ENCODE measurements around the gene NPHS1.

The NPHS1 gene

GRCh38 chr19:35818445-35818844, 33.9 kb downstream of the NPHS1 start:
- peaks cover 17% of the 10 kb centered on the region for H3K27me3 ChIP-seq (ENCODE audit: control insufficient read depth, insufficient read depth, low read length)
- no peak overlapping the region for H3K9ac ChIP-seq (ENCODE audit: low read depth, low read length)
- no peak overlapping the region for H3K4me2 ChIP-seq (ENCODE audit: low read length)
- H3K4me1 ChIP-seq (ENCODE audit: control insufficient read depth, insufficient read depth, low read length), result no peaks in the 10 kb centered on the region
- no peaks in the 10 kb centered on the region for H3K36me3 ChIP-seq (ENCODE audit: insufficient read depth, low read length)
- H3K9me3 ChIP-seq (replicated peaks; ENCODE audit: low read length), result no peaks in the 10 kb centered on the region
- H3K4me3 ChIP-seq (ENCODE audit: low read length), result no peak overlapping the region

DNA sequence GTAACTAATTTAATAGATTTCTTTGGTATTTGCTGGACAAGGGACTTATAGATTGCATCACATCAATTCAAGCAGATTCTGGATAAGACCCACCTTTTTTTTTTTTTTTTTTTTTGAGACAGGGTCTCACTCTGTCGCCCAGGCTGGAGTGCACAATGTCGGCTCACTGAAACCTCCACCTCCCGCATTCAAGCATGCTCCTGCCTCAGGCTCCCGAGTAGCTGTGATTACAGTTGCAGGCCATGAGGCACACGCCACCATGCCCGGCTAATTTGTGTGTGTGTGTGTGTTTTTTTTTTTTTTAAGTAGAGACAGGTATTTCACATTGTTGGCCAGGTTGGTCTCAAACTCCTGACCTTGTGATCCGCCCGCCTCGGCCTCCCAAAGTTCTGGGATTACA, 35.5 kb downstream of the NPHS1 start:
- H3K36me3 ChIP-seq (ENCODE audit: insufficient read depth, low read length), result no peaks in the 10 kb centered on the region
- H3K4me2 ChIP-seq (ENCODE audit: low read length), result no peak overlapping the region
- no peaks in the 10 kb centered on the region for H3K9me3 ChIP-seq (replicated peaks; ENCODE audit: low read length)
- H3K4me3 ChIP-seq (ENCODE audit: low read length), result no peak overlapping the region
- no peaks in the 10 kb centered on the region for H3K4me1 ChIP-seq (ENCODE audit: control insufficient read depth, insufficient read depth, low read length)
- no peak overlapping the region for H3K9ac ChIP-seq (ENCODE audit: low read depth, low read length)
- H3K27me3 ChIP-seq (ENCODE audit: control insufficient read depth, insufficient read depth, low read length), result peaks cover 28% of the 10 kb centered on the region

DNA sequence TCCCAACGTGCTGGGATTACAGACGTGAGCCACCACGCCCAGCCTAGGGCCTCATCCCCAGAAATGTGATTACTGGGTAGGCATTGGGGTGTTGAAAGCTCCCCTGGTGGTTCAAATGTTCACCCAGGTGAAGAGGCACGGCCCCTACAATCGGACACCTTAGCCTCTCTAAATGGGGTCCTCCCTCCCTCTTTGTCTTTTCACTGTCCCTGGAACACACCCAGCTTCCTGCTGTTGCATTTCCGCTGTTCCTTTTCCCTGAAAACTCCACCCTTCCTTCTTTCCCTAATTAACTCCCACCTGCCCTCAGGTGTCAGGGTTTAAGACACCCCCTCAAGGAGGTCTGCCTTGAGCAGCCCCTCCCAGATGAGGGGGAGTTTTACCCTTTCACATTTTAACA, 36.0 kb downstream of the NPHS1 start:
- Histone ChIP-seq H3K9ac (ENCODE audit: low read depth, low read length) (no peak overlapping the region), H3K36me3 (ENCODE audit: insufficient read depth, low read length) (no peaks in the 10 kb centered on the region), H3K4me3 (ENCODE audit: low read length) (no peak overlapping the region), H3K9me3 (replicated peaks; ENCODE audit: low read length) (no peaks in the 10 kb centered on the region), H3K4me2 (ENCODE audit: low read length) (no peak overlapping the region), H3K4me1 (ENCODE audit: control insufficient read depth, insufficient read depth, low read length) (no peaks in the 10 kb centered on the region), H3K27me3 (ENCODE audit: control insufficient read depth, insufficient read depth, low read length) (peaks cover 33% of the 10 kb centered on the region)

- Histone ChIP-seq H3K36me3 (ENCODE audit: insufficient read depth, low read length) (no peaks in the 10 kb centered on the region), H3K4me2 (ENCODE audit: low read length) (no peak overlapping the region), H3K9ac (ENCODE audit: low read depth, low read length) (no peak overlapping the region), H3K4me1 (ENCODE audit: control insufficient read depth, insufficient read depth, low read length) (no peaks in the 10 kb centered on the region), H3K9me3 (replicated peaks; ENCODE audit: low read length) (no peaks in the 10 kb centered on the region), H3K27me3 (ENCODE audit: control insufficient read depth, insufficient read depth, low read length) (peaks cover 25% of the 10 kb centered on the region), H3K4me3 (ENCODE audit: low read length) (no peak overlapping the region)
Observed at GRCh38 chr19:35813043-35813890, 39.0 kb downstream of the NPHS1 start.

DNA sequence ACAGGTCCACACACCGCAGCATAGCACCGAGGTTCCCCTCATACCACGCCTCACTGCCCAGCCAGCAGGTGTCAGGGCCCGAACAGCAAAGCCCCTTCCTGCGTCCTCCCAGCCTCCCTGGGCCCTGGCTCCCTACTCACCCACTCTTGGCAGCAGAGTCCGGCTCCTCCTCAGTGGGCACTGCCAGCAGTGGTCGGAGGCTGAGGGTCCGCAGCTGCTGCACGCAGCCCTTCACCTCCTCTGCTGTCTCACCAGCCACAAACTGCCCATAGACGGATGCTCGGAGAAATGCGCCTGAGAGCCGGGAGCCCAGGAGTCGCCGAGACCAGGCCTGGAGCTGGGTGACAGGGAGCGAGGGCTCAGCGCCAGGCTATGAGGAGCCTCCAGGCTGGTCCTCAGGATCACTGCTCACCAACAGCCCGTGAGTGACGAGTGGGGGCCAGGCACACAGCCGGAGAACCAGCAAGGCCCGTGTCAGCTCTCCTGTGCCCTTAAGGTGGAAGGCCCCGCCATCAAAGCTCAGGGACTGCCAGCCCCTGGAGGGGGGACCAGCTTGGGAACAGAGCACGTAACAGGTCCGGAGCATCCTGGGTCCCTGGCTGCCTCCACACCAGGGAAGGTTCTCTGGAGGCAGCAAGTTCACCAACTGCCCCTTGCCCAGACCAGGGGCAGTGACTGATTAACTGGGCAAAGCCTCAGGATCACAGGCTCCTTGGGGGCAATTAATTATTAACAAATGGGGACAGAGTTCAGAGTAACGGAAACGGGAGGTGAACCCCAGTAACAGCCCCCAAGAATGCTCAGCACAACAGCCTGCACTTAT, 39.9 kb downstream of the NPHS1 start, which contains the start of gene PRODH2:
Gene PRODH2 (minus strand): TSS at position 626 of the 823 bp plus-strand sequence. CDS start 40 bp downstream, at position 586.
- no peak within 1 kb of the TSS for H3K4me2 ChIP-seq (ENCODE audit: low read length)
- H3K4me1 ChIP-seq (ENCODE audit: control insufficient read depth, insufficient read depth, low read length), result no peaks in the 10 kb centered on the region
- peaks cover 28% of the 10 kb centered on the region for H3K27me3 ChIP-seq (ENCODE audit: control insufficient read depth, insufficient read depth, low read length)
- H3K36me3 ChIP-seq (ENCODE audit: insufficient read depth, low read length), result no peaks in the 10 kb centered on the region
- no peak within 1 kb of the TSS for H3K4me3 ChIP-seq (ENCODE audit: low read length)
- no peak within 1 kb of the TSS for H3K9ac ChIP-seq (ENCODE audit: low read depth, low read length)
- H3K9me3 ChIP-seq (replicated peaks; ENCODE audit: low read length), result no peaks in the 10 kb centered on the region

DNA sequence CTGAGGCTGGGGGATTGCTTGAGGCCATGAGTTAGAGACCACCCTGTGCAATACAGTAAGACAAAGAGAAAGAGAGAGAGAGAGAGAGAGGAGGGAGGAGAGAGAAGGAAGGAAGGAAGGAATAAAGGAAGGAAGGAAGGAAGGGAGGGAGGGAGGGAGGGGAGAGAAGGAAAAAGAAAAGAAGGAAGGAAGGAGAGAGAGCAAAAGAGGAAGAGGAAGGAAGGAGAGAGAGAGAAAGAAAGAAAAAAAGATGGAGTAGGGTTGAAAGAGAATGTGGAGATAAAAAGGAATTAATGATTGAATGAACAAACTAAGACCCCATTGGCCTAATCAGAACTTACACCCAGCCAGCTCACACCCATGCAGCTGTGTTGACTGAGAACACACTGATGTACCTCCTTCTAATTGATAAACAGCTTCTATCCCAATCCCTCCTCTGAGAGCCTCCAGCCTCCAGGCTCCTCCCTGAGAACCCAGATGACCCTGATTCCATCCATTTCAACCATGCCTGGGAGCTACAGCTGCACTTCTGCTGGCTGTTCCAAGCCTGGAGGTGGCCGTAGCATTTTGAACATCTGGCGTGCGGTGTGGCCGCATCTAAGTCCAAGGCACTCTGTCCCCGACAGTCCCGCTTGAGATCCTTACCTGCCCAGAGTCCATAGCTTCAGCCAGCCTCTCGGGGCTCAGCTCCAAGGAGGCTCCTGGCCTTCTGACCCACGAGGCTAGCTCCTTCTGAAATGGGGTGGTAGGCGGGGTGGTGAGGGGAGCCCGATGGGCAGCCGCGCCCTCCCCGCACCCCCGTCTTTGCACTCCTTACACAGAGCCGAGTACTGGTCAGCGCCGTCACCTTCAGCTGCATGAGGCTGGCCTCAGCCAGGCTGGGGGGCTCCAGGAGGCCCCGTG, 40.7 kb downstream of the NPHS1 start:
- no peaks in the 10 kb centered on the region for H3K36me3 ChIP-seq (ENCODE audit: insufficient read depth, low read length)
- peaks cover 27% of the 10 kb centered on the region for H3K27me3 ChIP-seq (ENCODE audit: control insufficient read depth, insufficient read depth, low read length)
- H3K9ac ChIP-seq (ENCODE audit: low read depth, low read length), result no peak overlapping the region
- no peak overlapping the region for H3K4me2 ChIP-seq (ENCODE audit: low read length)
- H3K9me3 ChIP-seq (replicated peaks; ENCODE audit: low read length), result no peaks in the 10 kb centered on the region
- no peak overlapping the region for H3K4me3 ChIP-seq (ENCODE audit: low read length)
- no peaks in the 10 kb centered on the region for H3K4me1 ChIP-seq (ENCODE audit: control insufficient read depth, insufficient read depth, low read length)

DNA sequence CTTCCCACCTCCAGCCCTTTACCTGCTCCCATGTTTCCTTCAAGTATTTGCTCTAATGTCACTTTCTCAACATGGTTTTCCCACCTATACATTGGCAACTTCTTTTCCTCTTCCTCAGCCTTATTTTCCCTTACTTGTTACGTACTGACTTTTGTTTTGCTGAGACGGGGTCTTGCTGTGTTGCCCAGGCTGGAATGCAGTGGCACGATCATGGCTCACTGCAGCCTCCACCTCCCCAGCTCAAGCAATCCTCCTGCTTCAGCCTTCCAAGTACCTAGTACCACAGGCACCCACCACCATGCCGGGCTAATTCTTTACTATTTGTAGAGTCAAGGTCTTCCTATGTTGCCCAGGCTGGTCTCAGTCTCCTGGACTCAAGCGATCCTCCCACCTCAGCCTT, 44.7 kb downstream of the NPHS1 start:
- Histone ChIP-seq H3K4me2 (ENCODE audit: low read length) (no peak overlapping the region), H3K4me1 (ENCODE audit: control insufficient read depth, insufficient read depth, low read length) (no peaks in the 10 kb centered on the region), H3K27me3 (ENCODE audit: control insufficient read depth, insufficient read depth, low read length) (peaks cover 41% of the 10 kb centered on the region), H3K9me3 (replicated peaks; ENCODE audit: low read length) (no peaks in the 10 kb centered on the region), H3K4me3 (ENCODE audit: low read length) (no peak overlapping the region), H3K9ac (ENCODE audit: low read depth, low read length) (no peak overlapping the region), H3K36me3 (ENCODE audit: insufficient read depth, low read length) (no peaks in the 10 kb centered on the region)

DNA sequence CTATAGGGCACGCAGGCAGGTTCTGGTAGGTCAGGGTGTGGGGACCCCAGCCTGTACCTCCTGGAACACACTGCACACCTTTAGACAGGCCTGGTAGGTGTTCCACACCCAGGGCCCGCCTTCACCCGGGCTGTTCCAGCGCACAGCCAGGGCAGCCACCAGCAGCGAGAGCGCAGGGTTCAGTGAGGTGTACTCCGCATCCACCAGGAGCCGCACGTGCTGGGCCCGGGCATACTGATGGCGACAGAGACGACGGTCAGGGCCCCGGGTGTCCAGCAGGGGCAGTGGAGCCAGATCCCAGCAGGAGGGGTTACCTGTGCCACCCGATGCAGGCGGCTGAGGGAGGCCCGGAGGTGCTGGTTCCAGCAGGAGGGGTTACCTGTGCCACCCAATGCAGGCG, 45.7 kb downstream of the NPHS1 start:
- H3K4me1 ChIP-seq (ENCODE audit: control insufficient read depth, insufficient read depth, low read length), result no peaks in the 10 kb centered on the region

GRCh38 chr19:35805526-35806102, 46.7 kb downstream of the NPHS1 start:
- no peaks in the 10 kb centered on the region for H3K9me3 ChIP-seq (replicated peaks; ENCODE audit: low read length)
- no peaks in the 10 kb centered on the region for H3K36me3 ChIP-seq (ENCODE audit: insufficient read depth, low read length)
- H3K4me2 ChIP-seq (ENCODE audit: low read length), result no peak overlapping the region
- H3K27me3 ChIP-seq (ENCODE audit: control insufficient read depth, insufficient read depth, low read length), result peaks cover 34% of the 10 kb centered on the region
- H3K4me1 ChIP-seq (ENCODE audit: control insufficient read depth, insufficient read depth, low read length), result no peaks in the 10 kb centered on the region
- H3K9ac ChIP-seq (ENCODE audit: low read depth, low read length), result no peak overlapping the region
- H3K4me3 ChIP-seq (ENCODE audit: low read length), result no peak overlapping the region

More for the DNA sequence above, 45.7 kb downstream of the NPHS1 start:
- no peak overlapping the region for H3K4me3 ChIP-seq (ENCODE audit: low read length)
- no peaks in the 10 kb centered on the region for H3K9me3 ChIP-seq (replicated peaks; ENCODE audit: low read length)
- H3K36me3 ChIP-seq (ENCODE audit: insufficient read depth, low read length), result no peaks in the 10 kb centered on the region
- no peak overlapping the region for H3K9ac ChIP-seq (ENCODE audit: low read depth, low read length)
- no peak overlapping the region for H3K4me2 ChIP-seq (ENCODE audit: low read length)
- peaks cover 34% of the 10 kb centered on the region for H3K27me3 ChIP-seq (ENCODE audit: control insufficient read depth, insufficient read depth, low read length)

- no peaks in the 10 kb centered on the region for H3K36me3 ChIP-seq (ENCODE audit: insufficient read depth, low read length)
- H3K4me3 ChIP-seq (ENCODE audit: low read length), result no peak overlapping the region
- H3K27me3 ChIP-seq (ENCODE audit: control insufficient read depth, insufficient read depth, low read length), result peaks cover 41% of the 10 kb centered on the region
- no peaks in the 10 kb centered on the region for H3K9me3 ChIP-seq (replicated peaks; ENCODE audit: low read length)
- no peaks in the 10 kb centered on the region for H3K4me1 ChIP-seq (ENCODE audit: control insufficient read depth, insufficient read depth, low read length)
- no peak overlapping the region for H3K4me2 ChIP-seq (ENCODE audit: low read length)
- no peak overlapping the region for H3K9ac ChIP-seq (ENCODE audit: low read depth, low read length)
Observed at GRCh38 chr19:35801828-35802227, 50.5 kb downstream of the NPHS1 start.

DNA sequence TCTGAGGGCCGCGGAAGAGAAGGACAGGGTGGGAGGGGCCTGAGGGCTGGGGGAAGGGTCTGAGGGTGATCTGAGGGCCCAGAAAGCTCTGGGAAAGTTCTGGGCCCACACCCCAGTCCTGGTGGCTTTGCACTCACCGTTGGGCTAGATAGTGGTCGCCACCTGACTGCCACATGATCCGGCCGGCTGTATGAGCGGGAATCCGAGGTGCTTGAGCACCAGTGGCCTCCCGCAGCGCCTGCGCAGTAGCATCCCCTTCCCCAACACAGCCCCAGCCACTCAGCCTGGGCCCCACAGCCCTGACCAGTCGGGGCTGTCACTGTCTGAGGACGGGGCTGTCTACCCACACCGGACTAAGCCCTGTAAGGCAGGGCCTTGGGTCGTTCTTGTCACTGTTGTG, 54.6 kb downstream of the NPHS1 start:
- Histone ChIP-seq H3K9me3 (replicated peaks; ENCODE audit: low read length) (no peaks in the 10 kb centered on the region), H3K27me3 (ENCODE audit: control insufficient read depth, insufficient read depth, low read length) (peaks cover 32% of the 10 kb centered on the region), H3K4me2 (ENCODE audit: low read length) (no peak overlapping the region), H3K4me1 (ENCODE audit: control insufficient read depth, insufficient read depth, low read length) (peaks cover 4% of the 10 kb centered on the region), H3K36me3 (ENCODE audit: insufficient read depth, low read length) (no peaks in the 10 kb centered on the region), H3K4me3 (ENCODE audit: low read length) (no peak overlapping the region), H3K9ac (ENCODE audit: low read depth, low read length) (no peak overlapping the region)
